GM23338 (cell line): ENCODE data around the gene SNAP91.

Source experiments
- CTCF ChIP-seq, 2 experiments: fragments of 200-600 bp in 1 of 2; sonication (generic) in 1 of 2; conservative IDR thresholded peaks; 2 replicates each; pipeline versions ENCODE4 v1.5.1 to v1.6.1; 2016 to 2017; ENCODE audit warnings: antibody characterized with exemption in 2 of 2, low read depth in 2 of 2, mild to moderate bottlenecking in 2 of 2, moderate library complexity in 1 of 2
- EZH2 ChIP-seq: fragments of 200-600 bp; sonication (generic); IDR thresholded peaks from one replicate; pipeline ENCODE4 v1.8.0; 2017; ENCODE audit warnings: antibody characterized with exemption, mild to moderate bottlenecking, low read depth; ENCODE audit not compliant: unreplicated experiment

GRCh38 chr6:83600459-83600858 lies 108.4 kb downstream of the SNAP91 start:
- TF ChIP-seq EZH2 (no peak), CTCF (conservative IDR thresholded peaks at IDR 0.05; ENCODE audit: low read depth in 2 of 2) (no peak)
